AG10803 (cell line): ENCODE measurements around the gene CHI3L2.

ENCODE experiments used
- DNase-seq: peaks from one replicate; pipeline ENCODE4 v3.0.0; 2010; ENCODE audit warnings: low read depth
- H3K4me3 ChIP-seq: 2 replicates; pipeline ENCODE4 v1.5.1; 2011; ENCODE audit warnings: mild to moderate bottlenecking, low read length, control low read depth
- TF ChIP-seq, protein P1 (sequence below): conservative IDR thresholded peaks from 2 replicates; pipeline ENCODE4 v1.5.1; 2011; ENCODE audit warnings: mild to moderate bottlenecking, low read length, control low read depth, inconsistent platforms

Gene CHI3L2

DNA sequence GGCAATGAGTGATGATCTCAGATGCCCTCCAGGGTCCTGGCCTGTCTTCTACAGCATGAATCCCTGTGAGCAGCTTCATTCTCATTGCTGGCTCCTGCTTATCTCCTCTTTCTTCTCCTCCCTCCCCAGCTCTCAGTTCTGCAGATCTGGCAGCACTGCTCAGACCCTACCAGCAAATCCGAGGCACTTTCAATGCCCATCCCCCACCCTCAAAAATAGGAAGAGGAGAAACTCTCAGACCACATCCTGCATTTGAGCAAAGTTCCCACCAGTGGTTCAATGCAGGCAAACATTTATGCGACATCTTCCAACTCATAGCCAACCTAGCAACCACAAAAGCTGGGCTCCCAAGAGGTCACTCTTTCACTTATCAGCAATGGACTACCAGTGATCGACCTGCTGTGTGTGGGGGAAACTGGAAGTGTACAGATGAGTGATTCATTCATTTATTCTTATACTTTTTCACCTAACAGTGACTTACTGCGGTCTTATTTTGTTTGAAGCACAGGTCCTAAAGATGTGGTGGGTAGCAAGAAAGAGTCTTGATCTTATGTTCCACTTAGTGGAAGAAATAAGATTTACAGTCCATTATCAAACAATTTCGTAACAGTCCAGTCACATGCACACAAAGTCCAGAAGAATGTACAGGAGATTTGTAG is 5.8 kb upstream of the CHI3L2 start:
- no peak overlapping the region for H3K4me3 ChIP-seq
- TF ChIP-seq, protein P1, sequence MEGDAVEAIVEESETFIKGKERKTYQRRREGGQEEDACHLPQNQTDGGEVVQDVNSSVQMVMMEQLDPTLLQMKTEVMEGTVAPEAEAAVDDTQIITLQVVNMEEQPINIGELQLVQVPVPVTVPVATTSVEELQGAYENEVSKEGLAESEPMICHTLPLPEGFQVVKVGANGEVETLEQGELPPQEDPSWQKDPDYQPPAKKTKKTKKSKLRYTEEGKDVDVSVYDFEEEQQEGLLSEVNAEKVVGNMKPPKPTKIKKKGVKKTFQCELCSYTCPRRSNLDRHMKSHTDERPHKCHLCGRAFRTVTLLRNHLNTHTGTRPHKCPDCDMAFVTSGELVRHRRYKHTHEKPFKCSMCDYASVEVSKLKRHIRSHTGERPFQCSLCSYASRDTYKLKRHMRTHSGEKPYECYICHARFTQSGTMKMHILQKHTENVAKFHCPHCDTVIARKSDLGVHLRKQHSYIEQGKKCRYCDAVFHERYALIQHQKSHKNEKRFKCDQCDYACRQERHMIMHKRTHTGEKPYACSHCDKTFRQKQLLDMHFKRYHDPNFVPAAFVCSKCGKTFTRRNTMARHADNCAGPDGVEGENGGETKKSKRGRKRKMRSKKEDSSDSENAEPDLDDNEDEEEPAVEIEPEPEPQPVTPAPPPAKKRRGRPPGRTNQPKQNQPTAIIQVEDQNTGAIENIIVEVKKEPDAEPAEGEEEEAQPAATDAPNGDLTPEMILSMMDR, result no peak
- DNase-seq, result no peak

DNA sequence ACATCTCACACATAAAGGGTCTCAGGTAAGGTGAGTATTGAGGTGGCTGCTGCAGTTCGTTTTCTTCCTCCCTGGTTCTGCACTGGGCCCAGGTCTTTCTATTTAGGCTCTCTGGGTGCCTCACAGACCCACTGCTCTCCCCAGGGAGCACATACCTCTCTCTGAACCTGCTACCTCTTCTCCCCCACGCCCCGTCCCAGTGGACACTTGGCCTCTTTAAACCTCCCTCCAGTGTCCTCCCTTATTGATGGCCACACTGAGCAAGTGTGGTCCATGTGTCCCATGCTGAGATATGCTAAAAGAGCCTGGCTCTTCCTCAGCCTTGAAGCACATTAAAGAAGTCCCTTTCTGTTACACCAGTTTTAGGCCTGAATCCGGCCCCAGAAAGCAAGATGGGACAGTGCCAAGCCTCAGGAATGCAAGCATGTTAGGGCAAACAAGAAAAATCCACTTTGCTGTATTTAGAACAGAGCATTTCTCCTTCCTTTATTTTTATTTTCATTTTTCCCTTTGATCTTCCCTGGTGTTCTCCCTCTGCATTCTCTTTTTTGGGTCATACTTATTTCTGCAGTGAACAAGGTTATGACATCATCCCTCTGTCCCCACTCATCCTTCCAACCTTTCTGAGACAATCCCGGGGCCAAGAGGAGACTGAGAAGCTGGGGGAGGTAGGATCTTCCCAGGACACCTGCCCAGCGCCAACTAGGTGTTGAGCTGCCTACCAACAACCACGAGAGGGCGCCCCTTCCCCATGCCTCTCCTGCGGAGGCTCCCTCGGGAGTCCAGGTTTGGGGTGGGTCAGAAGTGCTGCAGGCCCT is 5.0 kb upstream of the CHI3L2 start:
- DNase-seq, result peak; percentile 46
- TF ChIP-seq, protein P1, result peak; percentile 91
- no peak overlapping the region for H3K4me3 ChIP-seq

DNA sequence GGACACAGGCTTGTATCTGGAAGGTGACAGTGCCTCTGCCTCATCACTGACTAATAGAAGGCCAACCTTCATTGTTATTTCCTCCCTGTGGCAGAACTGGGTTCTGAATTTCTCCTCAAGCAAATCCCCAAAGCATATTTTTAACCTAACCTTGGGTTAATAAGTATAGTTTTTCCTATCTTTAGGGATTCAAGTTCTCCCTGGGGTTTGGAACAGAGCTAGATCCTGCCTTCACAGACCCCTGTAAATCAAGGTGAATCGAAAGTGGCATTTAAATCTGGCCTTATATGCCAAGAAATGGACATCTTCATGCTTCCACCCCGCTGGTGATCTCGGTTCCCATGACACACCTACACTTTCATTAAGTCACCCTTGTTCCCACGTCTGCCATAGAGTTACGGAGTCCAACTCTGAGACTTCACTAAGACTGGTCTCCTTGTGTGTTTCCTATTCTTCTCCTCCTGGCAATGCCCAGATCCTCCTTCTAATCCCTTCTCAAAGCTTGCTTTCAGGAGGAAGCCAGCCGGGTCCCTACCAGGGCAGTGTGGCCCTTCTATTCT is 4.3 kb upstream of the CHI3L2 start:
- DNase-seq, result no peak
- no peak overlapping the region for H3K4me3 ChIP-seq
- TF ChIP-seq, protein P1, result no peak

DNA sequence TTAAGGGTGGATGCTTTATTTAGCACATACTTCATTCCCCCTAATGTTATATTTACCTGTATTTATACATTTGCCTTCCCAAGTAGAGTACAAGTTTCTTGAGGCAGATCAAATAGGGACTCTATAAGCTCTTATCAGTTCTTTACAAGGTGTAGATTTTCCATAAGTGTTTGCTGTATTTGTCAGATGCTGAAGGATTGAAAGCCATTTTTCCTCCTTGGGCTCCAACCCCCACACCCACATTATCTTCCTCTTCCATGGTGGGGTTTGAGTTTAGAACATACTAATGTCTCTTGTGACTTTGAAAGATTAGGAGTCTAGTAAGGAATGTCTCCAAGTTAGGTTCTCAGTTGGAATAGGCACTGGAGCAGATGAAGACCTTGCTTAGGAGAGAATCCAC is 2.4 kb upstream of the CHI3L2 start:
- no peak overlapping the region for H3K4me3 ChIP-seq
- no peak for DNase-seq

DNA sequence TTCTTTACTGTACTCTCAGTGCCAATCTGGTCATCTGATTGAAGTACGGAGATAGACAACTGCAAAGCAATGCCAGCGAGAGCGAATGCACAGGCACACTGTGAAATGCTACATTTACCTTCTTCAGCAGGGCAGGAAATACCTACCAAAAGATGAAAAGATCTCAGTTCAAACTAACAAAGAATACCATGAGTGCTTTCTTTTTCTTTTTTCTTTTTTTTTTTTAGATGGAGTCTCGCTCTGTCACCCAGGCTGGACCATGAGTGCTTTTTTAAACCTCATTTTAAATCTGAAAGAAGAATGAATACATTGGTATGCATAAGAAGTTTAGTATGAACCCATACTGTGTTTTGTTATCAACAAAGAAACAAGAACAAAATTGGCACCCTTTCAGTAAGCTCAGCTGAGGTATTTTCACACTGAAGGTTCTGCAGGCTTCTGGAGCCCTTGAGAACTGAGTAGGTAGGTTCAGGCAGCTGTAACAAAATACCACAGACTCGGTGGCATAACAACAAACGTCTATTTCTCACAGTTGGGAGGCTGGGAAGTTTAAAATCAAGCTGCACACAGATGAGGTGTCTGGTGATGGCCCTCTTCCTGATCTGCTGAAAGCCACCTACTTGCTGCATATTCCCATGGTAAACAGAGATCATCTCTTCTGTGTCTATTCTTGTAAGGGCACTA is 1.7 kb upstream of the CHI3L2 start:
- H3K4me3 ChIP-seq, result no peak overlapping the region
- TF ChIP-seq, protein P1, result no peak
- DNase-seq, result no peak

More for the DNA sequence above, 2.4 kb upstream of the CHI3L2 start:
- TF ChIP-seq, protein P1, result no peak

DNA sequence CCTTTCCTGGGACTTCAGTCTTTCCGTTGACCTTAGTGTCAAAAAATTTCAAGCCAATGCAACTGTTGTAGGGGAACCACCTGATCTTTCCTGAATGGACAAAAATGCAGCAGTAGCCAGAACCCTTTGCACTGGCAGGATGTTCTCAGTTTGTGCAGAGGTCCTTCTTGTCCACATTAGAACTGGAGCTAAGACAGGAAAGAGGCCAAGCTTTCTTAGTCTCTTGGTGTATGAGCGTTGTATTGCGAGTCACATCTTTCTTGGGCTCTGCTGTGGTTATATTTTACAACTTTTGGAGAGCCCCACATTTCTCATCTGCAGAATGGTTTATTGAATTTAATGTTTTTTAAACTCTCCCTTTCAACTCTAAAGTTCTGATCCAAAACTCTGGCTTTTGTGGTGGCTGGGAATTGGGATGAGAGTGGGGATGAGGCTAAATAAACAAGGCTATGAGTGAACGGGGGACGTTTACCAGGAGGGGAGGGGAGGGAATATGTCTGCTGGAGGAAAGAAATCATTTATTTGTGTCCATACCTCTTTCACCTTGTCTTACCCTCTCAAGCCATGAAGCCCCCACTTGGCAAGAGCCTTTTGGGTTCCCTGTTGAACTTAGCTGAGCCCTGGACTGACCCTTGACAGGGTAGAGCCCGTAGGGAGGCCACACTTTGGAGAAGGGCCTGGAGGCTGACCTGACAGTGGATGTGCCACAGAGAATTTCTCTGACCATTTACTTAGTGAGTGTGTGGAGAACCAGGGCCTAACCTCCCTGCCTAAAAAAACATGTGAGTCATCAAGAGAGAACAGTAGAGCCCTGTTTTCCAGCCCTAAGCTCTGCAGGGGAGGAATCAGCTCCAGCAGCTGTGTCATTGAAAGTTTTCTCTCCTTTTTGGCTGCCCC is 586 bp downstream of the CHI3L2 start:
- TF ChIP-seq, protein P1, result no peak
- H3K4me3 ChIP-seq, result no peak overlapping the region
- peak; percentile 78 for DNase-seq
